Measurements from ENCODE around the gene ACP7. TPM values are rescaled to one million over a fixed set of nuclear protein-coding genes. Genes with fewer than 3 reads are reported as not detected.
"Not testable (repeated sequence)": the region's sequence is repeated elsewhere in the genome, so short reads cannot be mapped to it uniquely, and the experiment has no call there.

The ACP7 gene
- total RNA-seq, 1 experiment from 2014 or later: 5.4 TPM

GRCh38 chr19:39142630-39143029 lies 58.5 kb downstream of the ACP7 start:
- no peak overlapping the region for H3K4me3 ChIP-seq
- no peaks in the 10 kb centered on the region for H3F3A ChIP-seq (ENCODE audit: insufficient read depth, low read depth)
- H3K27ac ChIP-seq: no peak overlapping the region
- intact Hi-C loops (cut with micrococcal nuclease; ENCODE audit: unreplicated experiment): no loop called here
- no TSS peak for BruUV-seq (replicated peaks)
- POLR2A ChIA-PET (ENCODE audit: unreplicated experiment): no interaction called here
- H2AFZ ChIP-seq: no peak overlapping the region
- peaks cover 69% of the 10 kb centered on the region for H3K79me2 ChIP-seq (ENCODE audit: low read depth)
- no peaks in the 10 kb centered on the region for H3K9me2 ChIP-seq (ENCODE audit: insufficient read depth)
- CTCF ChIA-PET: interaction anchor here (0.5 kb wide), 1 partner anchor 1116 kb away, joined by 3 read pairs; no protein-coding TSS in a partner anchor
- no peak for DNase-seq
- H3K9me3 ChIP-seq (ENCODE audit: insufficient read depth, low read depth): no peaks in the 10 kb centered on the region
- H4K20me1 ChIP-seq (ENCODE audit: insufficient read depth): peaks cover 82% of the 10 kb centered on the region
- H3K36me3 ChIP-seq (ENCODE audit: low read depth): no peaks in the 10 kb centered on the region
- H3K4me1 ChIP-seq (replicated peaks; ENCODE audit: insufficient read depth): no peaks in the 10 kb centered on the region
- TF ChIP-seq EZH2 (IDR thresholded peaks at IDR 0.05; ENCODE audit: low read depth) (no peak), CTCF (conservative IDR thresholded peaks at IDR 0.05) (no peak)
- no peak overlapping the region for H3K4me2 ChIP-seq
- no peaks in the 10 kb centered on the region for H3K27me3 ChIP-seq (ENCODE audit: insufficient read depth, low read depth)

DNA sequence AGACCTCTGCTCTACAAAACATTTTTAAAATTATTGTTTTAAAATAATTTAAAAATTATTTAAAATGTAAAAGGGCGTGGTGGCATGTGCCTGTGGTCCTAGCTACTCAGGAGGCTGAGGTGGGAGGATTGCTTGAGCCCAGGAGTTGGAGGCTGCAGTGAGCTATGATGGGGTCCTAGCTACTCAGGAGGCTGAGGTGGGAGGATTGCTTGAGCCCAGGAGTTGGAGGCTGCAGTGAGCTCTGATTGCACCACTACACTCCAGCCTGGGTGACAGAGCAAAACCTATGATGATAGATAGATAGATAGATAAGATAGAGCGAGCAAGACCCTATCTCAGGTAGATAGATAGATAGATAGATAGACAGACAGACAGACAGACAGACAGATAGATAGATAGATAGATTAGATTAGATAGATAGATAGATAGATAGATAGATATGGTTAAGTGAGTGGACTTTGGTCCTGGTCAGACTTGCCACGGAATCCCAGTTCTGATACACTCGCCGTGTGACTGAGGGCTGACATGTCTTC lies 59.7 kb downstream of the ACP7 start:
- BruUV-seq (replicated peaks); H3K9me2 ChIP-seq (ENCODE audit: insufficient read depth); H3K36me3 ChIP-seq (ENCODE audit: low read depth); H3K9me3 ChIP-seq (ENCODE audit: insufficient read depth, low read depth); H2AFZ ChIP-seq; H3K4me2 ChIP-seq; intact Hi-C loops (cut with micrococcal nuclease; ENCODE audit: unreplicated experiment); H3K4me3 ChIP-seq; H3K4me1 ChIP-seq (replicated peaks; ENCODE audit: insufficient read depth); H3K27me3 ChIP-seq (ENCODE audit: insufficient read depth, low read depth); H3K27ac ChIP-seq; H3F3A ChIP-seq (ENCODE audit: insufficient read depth, low read depth); DNase-seq: not testable (repeated sequence)
- Histone ChIP-seq H4K20me1 (ENCODE audit: insufficient read depth) (peaks cover 76% of the 10 kb centered on the region), H3K79me2 (ENCODE audit: low read depth) (peaks cover 71% of the 10 kb centered on the region)
- CTCF ChIA-PET: interaction anchor here (0.7 kb wide), 1 partner anchor 44 kb away, joined by 3 read pairs; no protein-coding TSS in a partner anchor
- POLR2A ChIA-PET (ENCODE audit: unreplicated experiment): interaction anchor here (0.6 kb wide), 1 partner anchor 247 kb away, joined by 3 read pairs; the partner anchor contains the start of genes MED29 and PAF1

- POLR2A ChIA-PET (ENCODE audit: unreplicated experiment): interaction anchor here (0.6 kb wide), 1 partner anchor 247 kb away, joined by 3 read pairs; the partner anchor contains the start of genes MED29 and PAF1
- Histone ChIP-seq H3K4me2 (no peak overlapping the region), H3K27ac (no peak overlapping the region), H3K79me2 (ENCODE audit: low read depth) (peaks cover 73% of the 10 kb centered on the region), H2AFZ (no peak overlapping the region), H4K20me1 (ENCODE audit: insufficient read depth) (peaks cover 72% of the 10 kb centered on the region), H3K27me3 (ENCODE audit: insufficient read depth, low read depth) (no peaks in the 10 kb centered on the region), H3K9me2 (ENCODE audit: insufficient read depth) (no peaks in the 10 kb centered on the region), H3K36me3 (ENCODE audit: low read depth) (peaks cover 5% of the 10 kb centered on the region; the same call in 1 of the 2 replicates), H3F3A (ENCODE audit: insufficient read depth, low read depth) (no peaks in the 10 kb centered on the region), H3K9me3 (ENCODE audit: insufficient read depth, low read depth) (no peaks in the 10 kb centered on the region), H3K4me1 (replicated peaks; ENCODE audit: insufficient read depth) (no peaks in the 10 kb centered on the region), H3K4me3 (no peak overlapping the region)
- CTCF ChIA-PET: no interaction called here
- no TSS peak for BruUV-seq (replicated peaks)
- intact Hi-C loops (cut with micrococcal nuclease; ENCODE audit: unreplicated experiment): no loop called here
- DNase-seq: no peak
- no peak for TF ChIP-seq EZH2 (IDR thresholded peaks at IDR 0.05; ENCODE audit: low read depth)
- TF ChIP-seq CTCF (conservative IDR thresholded peaks at IDR 0.05): no peak
Observed at GRCh38 chr19:39144290-39145071, 60.3 kb downstream of the ACP7 start.

Measured in PC-9 (cell line).